Neural progenitor cell (in vitro differentiated cells): Measurements from ENCODE around the gene PCDH15.
A peak's percentile ranks its signal among the peaks of the same experiment; 100 is the strongest.

ENCODE experiments used
- CTCF ChIP-seq: fragments of 200-600 bp; sonication (generic); IDR thresholded peaks from 2 replicates; pipeline ENCODE4 v1.5.1; 2017; ENCODE audit warnings: antibody characterized with exemption, mild to moderate bottlenecking
- EZH2 ChIP-seq: fragments of 200-600 bp; sonication (generic); IDR thresholded peaks from 2 replicates; pipeline ENCODE4 v1.6.1; 2017; ENCODE audit warnings: antibody characterized with exemption, mild to moderate bottlenecking, moderate library complexity
- EZH2phosphoT487 ChIP-seq: fragments of 200-600 bp; sonication (generic); IDR thresholded peaks from 2 replicates; pipeline ENCODE4 v1.6.1; 2017; ENCODE audit warnings: antibody characterized with exemption

- peak; percentile 23 for TF ChIP-seq CTCF
- no peak for TF ChIP-seq EZH2
- no peak for TF ChIP-seq EZH2phosphoT487
Observed at GRCh38 chr10:53808677-53809372, 992.2 kb downstream of the PCDH15 start.
